Muscle layer of colon (tissue), 2 donors: ENCODE results near the gene LMAN1L.

ENCODE experiments used
- H3K27ac ChIP-seq: one replicate; pipeline ENCODE4 v1.7.0; 2013; ENCODE audit warnings: low read depth, mild to moderate bottlenecking, low read length, moderate library complexity
- H3K27me3 ChIP-seq, 2 donors: one replicate each; pipeline ENCODE4 v1.7.0; 2013; ENCODE audit warnings: low read length in 2 of 2, mild to moderate bottlenecking in 2 of 2; ENCODE audit not compliant: insufficient read depth in 2 of 2, control insufficient read depth in 1 of 2
- H3K36me3 ChIP-seq: one replicate; pipeline ENCODE4 v1.7.0; 2013; ENCODE audit warnings: mild to moderate bottlenecking, low read length; ENCODE audit not compliant: insufficient read depth
- H3K4me1 ChIP-seq: one replicate; pipeline ENCODE4 v1.7.0; 2013; ENCODE audit warnings: mild to moderate bottlenecking, low read length; ENCODE audit not compliant: insufficient read depth
- H3K4me3 ChIP-seq, 2 donors: one replicate each; pipeline ENCODE4 v1.7.0; 2013; ENCODE audit warnings: low read length in 2 of 2, low read depth in 1 of 2, mild to moderate bottlenecking in 1 of 2, moderate library complexity in 1 of 2
- H3K9ac ChIP-seq: one replicate; pipeline ENCODE4 v1.7.0; 2013; ENCODE audit warnings: low read length
- H3K9me3 ChIP-seq: one replicate; pipeline ENCODE4 v1.7.0; 2013; ENCODE audit warnings: mild to moderate bottlenecking, low read length
- donor health status: abdominal sarcoma.
- donor health status: Adenocarcinoma of cecum.

The LMAN1L gene

GRCh38 chr15:74872702-74873035 is 60.0 kb downstream of the LMAN1L start:
- Histone ChIP-seq H3K27ac (peak overlapping the region; percentile 96), H3K4me3 (peak overlapping the region; percentile 94 to 99), H3K4me1 (peaks cover 31% of the 10 kb centered on the region), H3K9me3 (no peaks in the 10 kb centered on the region), H3K9ac (peak overlapping the region; percentile 89), H3K36me3 (peaks cover 7% of the 10 kb centered on the region), H3K27me3 (no peaks in the 10 kb centered on the region)

- peaks cover 2% of the 10 kb centered on the region for H3K36me3 ChIP-seq
- H3K9me3 ChIP-seq = no peaks in the 10 kb centered on the region
- no peaks in the 10 kb centered on the region for H3K27me3 ChIP-seq
- H3K9ac ChIP-seq = peak within 1 kb of the TSS; percentile 89
- H3K27ac ChIP-seq = peak within 1 kb of the TSS; percentile 96
- peak within 1 kb of the TSS; percentile 94 to 99 for H3K4me3 ChIP-seq
- H3K4me1 ChIP-seq = peaks cover 31% of the 10 kb centered on the region
Observed at GRCh38 chr15:74873036-74873755, 60.6 kb downstream of the LMAN1L start, which contains the start of gene SCAMP2. SCAMP2 (minus strand) TSS chr15:74873365; CDS start chr15:74873255, 110 bp downstream.

GRCh38 chr15:74873756-74874424 is 61.3 kb downstream of the LMAN1L start:
- H3K9me3 ChIP-seq = no peaks in the 10 kb centered on the region
- H3K36me3 ChIP-seq = no peaks in the 10 kb centered on the region
- H3K4me1 ChIP-seq = peaks cover 31% of the 10 kb centered on the region
- H3K4me3 ChIP-seq = peak overlapping the region; percentile 36 to 90
- no peaks in the 10 kb centered on the region for H3K27me3 ChIP-seq
- H3K9ac ChIP-seq = peak overlapping the region; percentile 68
- H3K27ac ChIP-seq = peak overlapping the region; percentile 90
